HCT116 (cell line): ENCODE results near the gene FTCDNL1. TPM values are rescaled to one million over a fixed set of nuclear protein-coding genes. Genes with fewer than 3 reads are reported as not detected.

Source experiments
- ATAC-seq: fragments of 200-7000 bp; cut with Tn5 transposase; 2 replicates; pipeline ENCODE4 v1.9.1; 2020; ENCODE audit warnings: mild to moderate bottlenecking, moderate library complexity
- BruUV-seq: library from RNA; stranded (reverse); fragments of 400-500 nt; replicated peaks from 2 replicates; lab custom pipeline; 2021; lab: Mats Ljungman, UMichigan
- CTCF ChIA-PET: fragments of 300-600 bp; sonication (Branson Sonifier 250); formaldehyde crosslinking; loops from one replicate; lab custom pipeline; 2021; ENCODE audit warnings: antibody characterized with exemption; lab: Charles Lee
- POLR2A ChIA-PET: fragments of 300-600, 350-600 bp; sonication (Branson Sonifier 250); formaldehyde crosslinking; loops from one replicate; lab custom pipeline; 2021; ENCODE audit warnings: antibody characterized with exemption; lab: Charles Lee
- RAD21 ChIA-PET, 2 experiments: fragments of 300-600 bp; sonication (Branson Sonifier 250); formaldehyde crosslinking; loops; one replicate each; lab custom pipeline; 2023; ENCODE audit warnings: low total read pairs in 2 of 2; ENCODE audit not compliant: uncharacterized antibody in 2 of 2, unreplicated experiment in 2 of 2, low non-redundant PET in 1 of 2; lab: Charles Lee
- DNase-seq: peaks from one replicate; pipeline ENCODE4 v3.0.0-alpha.2; 2010; ENCODE audit warnings: low read depth, low spot score
- H2AFZ ChIP-seq: fragments of 200-600 bp; shearing (Covaris generic), sonication (generic); 2 replicates; pipeline ENCODE4 v1.6.1; 2017; ENCODE audit warnings: low read depth, mixed run types, mixed read lengths, antibody characterized with exemption, low read length; ENCODE audit not compliant: poor library complexity, severe bottlenecking
- H3K27ac ChIP-seq: 2 replicates; pipeline ENCODE4 v1.5.1; 2012; ENCODE audit warnings: low read depth, low read length
- H3K27me3 ChIP-seq: fragments of 200-600 bp; sonication (generic); 2 replicates; pipeline ENCODE4 v1.6.1; 2016; ENCODE audit warnings: mixed run types, low read length, mixed read lengths; ENCODE audit not compliant: insufficient read depth
- H3K36me3 ChIP-seq, 2 experiments: fragments of 200-500 bp in 1 of 2; fragments of 200-600 bp in 1 of 2; sonication (Bioruptor generic) in 1 of 2; sonication (generic) in 1 of 2; 2 replicates each; pipeline versions ENCODE4 v1.5.1 to v1.6.1; 2014 to 2016; ENCODE audit warnings: low read length in 2 of 2, inconsistent platforms in 1 of 2, mixed read lengths in 1 of 2, mixed run types in 1 of 2; ENCODE audit not compliant: insufficient read depth in 2 of 2, control insufficient read depth in 1 of 2
- H3K4me1 ChIP-seq, 2 experiments: fragments of 200-600 bp in 1 of 2; sonication (generic) in 1 of 2; 2 replicates each; pipeline versions ENCODE4 v1.5.1 to v1.6.1; 2012 to 2017; ENCODE audit warnings: low read length in 2 of 2, inconsistent platforms in 1 of 2, mild to moderate bottlenecking in 1 of 2, mixed read lengths in 1 of 2, mixed run types in 1 of 2, moderate library complexity in 1 of 2; ENCODE audit not compliant: insufficient read depth in 2 of 2, control insufficient read depth in 1 of 2
- H3K4me2 ChIP-seq: fragments of 200-600 bp; sonication (generic); 2 replicates; pipeline ENCODE4 v1.6.1; 2017; ENCODE audit warnings: mixed run types, low read length, mixed read lengths
- H3K4me3 ChIP-seq, 2 experiments: fragments of 200-600 bp in 1 of 2; sonication (generic) in 1 of 2; replicated peaks in 1 of 2; 2 replicates each; pipeline ENCODE4 v1.5.1; 2011 to 2016; ENCODE audit warnings: low read length in 2 of 2, control low read depth in 1 of 2, low read depth in 1 of 2, mild to moderate bottlenecking in 1 of 2, mixed read lengths in 1 of 2, mixed run types in 1 of 2
- H3K79me2 ChIP-seq: fragments of 200-600 bp; sonication (generic); 2 replicates; pipeline ENCODE4 v1.6.1; 2017; ENCODE audit warnings: mild to moderate bottlenecking, mixed run types, low read length, moderate library complexity, mixed read lengths; ENCODE audit not compliant: insufficient read depth
- H3K9ac ChIP-seq: fragments of 200-600 bp; sonication (generic); 2 replicates; pipeline ENCODE4 v1.6.1; 2016; ENCODE audit warnings: low read length, mixed read lengths
- H3K9me2 ChIP-seq: fragments of 200-600 bp; sonication (generic), shearing (Covaris generic); 2 replicates; pipeline ENCODE4 v1.6.1; 2017; ENCODE audit warnings: mixed run types, mild to moderate bottlenecking, moderate library complexity; ENCODE audit not compliant: insufficient read depth
- H3K9me3 ChIP-seq, 2 experiments: fragments of 200-500 bp in 1 of 2; fragments of 200-600 bp in 1 of 2; sonication (Bioruptor generic) in 1 of 2; sonication (generic) in 1 of 2; 2 replicates each; pipeline ENCODE4 v1.6.1; 2014 to 2017; ENCODE audit warnings: low read length in 2 of 2, mixed read lengths in 2 of 2, inconsistent platforms in 1 of 2, low read depth in 1 of 2, mild to moderate bottlenecking in 1 of 2, mixed run types in 1 of 2, moderate library complexity in 1 of 2; ENCODE audit not compliant: control insufficient read depth in 1 of 2, insufficient read depth in 1 of 2
- H4K20me1 ChIP-seq: fragments of 200-600 bp; sonication (generic), shearing (Covaris generic); 2 replicates; pipeline ENCODE4 v1.6.1; 2017; ENCODE audit warnings: mixed run types, mild to moderate bottlenecking, moderate library complexity; ENCODE audit not compliant: insufficient read depth
- CTCF ChIP-seq, 3 experiments: fragments of 200-600 bp in 1 of 3; sonication (generic) in 1 of 3; IDR thresholded peaks in 2 of 3; conservative IDR thresholded peaks in 1 of 3; 2 replicates each; pipeline ENCODE4 v1.5.1; 2012 to 2017; ENCODE audit warnings: low read depth in 2 of 3, low read length in 2 of 3, antibody characterized with exemption in 1 of 3, borderline replicate concordance in 1 of 3, control low read depth in 1 of 3, mild to moderate bottlenecking in 1 of 3, mixed read lengths in 1 of 3, mixed run types in 1 of 3, moderate library complexity in 1 of 3; ENCODE audit not compliant: insufficient read depth in 1 of 3
- EGR1 ChIP-seq: IDR thresholded peaks from 2 replicates; pipeline ENCODE4 v1.6.1; 2012; ENCODE audit warnings: low read depth
- EZH2 ChIP-seq: fragments of 200-600 bp; sonication (generic); IDR thresholded peaks from 2 replicates; pipeline ENCODE4 v1.6.1; 2017; ENCODE audit warnings: antibody characterized with exemption, mixed run types
- EZH2phosphoT487 ChIP-seq: fragments of 200-600 bp; IDR thresholded peaks from 2 replicates; pipeline ENCODE4 v1.6.1; 2018; ENCODE audit warnings: antibody characterized with exemption, borderline replicate concordance
- JUND ChIP-seq: IDR thresholded peaks from 2 replicates; pipeline ENCODE4 v1.6.1; 2012
- POLR2A ChIP-seq: IDR thresholded peaks from 2 replicates; pipeline ENCODE4 v1.7.0; 2011; ENCODE audit warnings: borderline replicate concordance; ENCODE audit not compliant: insufficient read depth, insufficient read length; ENCODE audit errors: extremely low read depth
- POLR2AphosphoS5 ChIP-seq: IDR thresholded peaks from 2 replicates; pipeline ENCODE4 v1.6.1; 2011; ENCODE audit warnings: mild to moderate bottlenecking, low read depth, low read length, moderate library complexity
- SRF ChIP-seq: IDR thresholded peaks from 2 replicates; pipeline ENCODE4 v1.6.1; 2012; ENCODE audit warnings: low read depth
- TCF7L2 ChIP-seq: IDR thresholded peaks from 2 replicates; pipeline ENCODE4 v1.7.0; 2011; ENCODE audit warnings: borderline replicate concordance, inconsistent platforms; ENCODE audit not compliant: insufficient read depth, insufficient read length; ENCODE audit errors: extremely low read depth
- YY1 ChIP-seq: IDR thresholded peaks from 2 replicates; pipeline ENCODE4 v1.6.1; 2011; ENCODE audit warnings: low read length, low read depth, moderate library complexity, mild to moderate bottlenecking; ENCODE audit not compliant: insufficient replicate concordance; ENCODE audit errors: extremely low read depth
- ZFX ChIP-seq: fragments of 450-650 bp; IDR thresholded peaks from 2 replicates; pipeline ENCODE4 v1.6.1; 2017
- ZNF274 ChIP-seq: fragments of 200-500 bp; sonication (Bioruptor generic); IDR thresholded peaks from 2 replicates; pipeline ENCODE4 v1.6.1; 2014; ENCODE audit warnings: mild to moderate bottlenecking, low read depth, low read length, inconsistent platforms
- intact Hi-C: fragments of 100-400 bp; cut with micrococcal nuclease; formaldehyde crosslinking; loops from 2 replicates; pipeline ENCODE4 v1.10.0; 2022
- total RNA-seq: library from RNA; stranded (reverse); gene quantifications from one replicate; pipeline ENCODE4 v1.2.1, GENCODE V29; 2021; ENCODE audit not compliant: unreplicated experiment
- TF ChIP-seq, protein P1 (sequence below): IDR thresholded peaks from 2 replicates; pipeline ENCODE4 v1.6.1; 2012
- TF ChIP-seq, protein P2 (sequence below): IDR thresholded peaks from 2 replicates; pipeline ENCODE4 v1.6.1; 2012; ENCODE audit warnings: low read depth
- TF ChIP-seq, protein P3 (sequence below): IDR thresholded peaks from 2 replicates; pipeline ENCODE4 v1.6.1; 2011; ENCODE audit warnings: mild to moderate bottlenecking, low read length, moderate library complexity; ENCODE audit not compliant: insufficient replicate concordance; ENCODE audit errors: extremely low read depth

The FTCDNL1 gene
- total RNA-seq, 1 experiment from 2014 or later, result 2.6 TPM

DNA sequence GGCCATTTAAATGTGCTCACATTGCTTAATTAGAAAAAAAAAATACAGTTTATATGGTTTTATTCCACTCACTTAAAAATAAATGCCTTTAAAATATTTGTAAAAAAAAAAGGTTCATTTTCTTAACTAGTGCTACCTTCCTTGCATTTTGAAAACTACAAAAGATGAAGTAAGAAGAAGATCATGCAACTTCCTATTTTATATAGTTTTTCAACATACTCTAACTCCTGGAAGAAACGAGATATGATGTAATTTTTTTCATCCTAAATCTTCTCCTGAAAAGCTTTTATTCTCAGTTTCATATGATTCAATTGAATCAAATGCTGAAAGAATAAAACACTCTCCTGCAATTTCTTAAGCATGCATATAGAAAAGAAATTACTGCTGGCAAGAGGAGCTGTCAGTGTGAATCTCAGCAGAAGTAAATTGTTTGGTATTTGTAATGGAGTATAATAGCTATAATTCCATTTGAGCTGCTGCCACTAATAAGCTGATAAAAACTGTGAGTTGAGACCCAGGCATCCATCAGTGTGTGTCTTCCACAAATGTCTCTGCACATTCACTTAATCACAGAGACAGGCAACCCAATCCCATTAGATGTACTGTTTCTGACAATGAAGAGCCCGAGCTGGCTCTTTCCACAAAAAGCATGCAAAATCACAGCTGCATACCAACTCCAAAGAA, 3.7 kb downstream of the FTCDNL1 start:
- BruUV-seq, result no TSS peak
- no peak overlapping the region for H3K9ac ChIP-seq
- ChIA-PET RAD21 (no interaction called here), CTCF (no interaction called here), POLR2A (no interaction called here)
- peaks cover 3 to 13% of the 10 kb centered on the region in 2 experiments; a peak in 3 of 4 replicates for H3K4me1 ChIP-seq
- H3K9me3 ChIP-seq, result no peaks in the 10 kb centered on the region
- H3K4me3 ChIP-seq, result no peak overlapping the region
- no peaks in the 10 kb centered on the region for H3K27me3 ChIP-seq
- DNase-seq (no peak), ATAC-seq (no peak)
- H2AFZ ChIP-seq, result no peak overlapping the region
- intact Hi-C loops, result no loop called here
- H3K36me3 ChIP-seq, result no peaks in the 10 kb centered on the region
- H3K27ac ChIP-seq, result no peak overlapping the region
- H3K4me2 ChIP-seq, result no peak overlapping the region
- H3K79me2 ChIP-seq, result no peaks in the 10 kb centered on the region
- no peak for TF ChIP-seq ZFX
- no peak for TF ChIP-seq SRF
- no peak for TF ChIP-seq EZH2
- TF ChIP-seq, protein P1, sequence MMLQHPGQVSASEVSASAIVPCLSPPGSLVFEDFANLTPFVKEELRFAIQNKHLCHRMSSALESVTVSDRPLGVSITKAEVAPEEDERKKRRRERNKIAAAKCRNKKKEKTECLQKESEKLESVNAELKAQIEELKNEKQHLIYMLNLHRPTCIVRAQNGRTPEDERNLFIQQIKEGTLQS, result no peak
- TF ChIP-seq, protein P2, sequence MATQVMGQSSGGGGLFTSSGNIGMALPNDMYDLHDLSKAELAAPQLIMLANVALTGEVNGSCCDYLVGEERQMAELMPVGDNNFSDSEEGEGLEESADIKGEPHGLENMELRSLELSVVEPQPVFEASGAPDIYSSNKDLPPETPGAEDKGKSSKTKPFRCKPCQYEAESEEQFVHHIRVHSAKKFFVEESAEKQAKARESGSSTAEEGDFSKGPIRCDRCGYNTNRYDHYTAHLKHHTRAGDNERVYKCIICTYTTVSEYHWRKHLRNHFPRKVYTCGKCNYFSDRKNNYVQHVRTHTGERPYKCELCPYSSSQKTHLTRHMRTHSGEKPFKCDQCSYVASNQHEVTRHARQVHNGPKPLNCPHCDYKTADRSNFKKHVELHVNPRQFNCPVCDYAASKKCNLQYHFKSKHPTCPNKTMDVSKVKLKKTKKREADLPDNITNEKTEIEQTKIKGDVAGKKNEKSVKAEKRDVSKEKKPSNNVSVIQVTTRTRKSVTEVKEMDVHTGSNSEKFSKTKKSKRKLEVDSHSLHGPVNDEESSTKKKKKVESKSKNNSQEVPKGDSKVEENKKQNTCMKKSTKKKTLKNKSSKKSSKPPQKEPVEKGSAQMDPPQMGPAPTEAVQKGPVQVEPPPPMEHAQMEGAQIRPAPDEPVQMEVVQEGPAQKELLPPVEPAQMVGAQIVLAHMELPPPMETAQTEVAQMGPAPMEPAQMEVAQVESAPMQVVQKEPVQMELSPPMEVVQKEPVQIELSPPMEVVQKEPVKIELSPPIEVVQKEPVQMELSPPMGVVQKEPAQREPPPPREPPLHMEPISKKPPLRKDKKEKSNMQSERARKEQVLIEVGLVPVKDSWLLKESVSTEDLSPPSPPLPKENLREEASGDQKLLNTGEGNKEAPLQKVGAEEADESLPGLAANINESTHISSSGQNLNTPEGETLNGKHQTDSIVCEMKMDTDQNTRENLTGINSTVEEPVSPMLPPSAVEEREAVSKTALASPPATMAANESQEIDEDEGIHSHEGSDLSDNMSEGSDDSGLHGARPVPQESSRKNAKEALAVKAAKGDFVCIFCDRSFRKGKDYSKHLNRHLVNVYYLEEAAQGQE, result no peak
- no peak for TF ChIP-seq ZNF274
- no peak for TF ChIP-seq YY1
- TF ChIP-seq CTCF (IDR thresholded peaks at IDR 0.05 in 2 of 3, conservative IDR thresholded peaks at IDR 0.05 in 1 of 3; ENCODE audit: borderline replicate concordance in 1 of 3, insufficient read depth in 1 of 3, low read depth in 2 of 3, low read length in 2 of 3), result no peak
- no peak for TF ChIP-seq JUND
- no peak for TF ChIP-seq EZH2phosphoT487
- TF ChIP-seq POLR2A, result no peak
- TF ChIP-seq EGR1, result no peak
- no peak for TF ChIP-seq TCF7L2
- TF ChIP-seq, protein P3, sequence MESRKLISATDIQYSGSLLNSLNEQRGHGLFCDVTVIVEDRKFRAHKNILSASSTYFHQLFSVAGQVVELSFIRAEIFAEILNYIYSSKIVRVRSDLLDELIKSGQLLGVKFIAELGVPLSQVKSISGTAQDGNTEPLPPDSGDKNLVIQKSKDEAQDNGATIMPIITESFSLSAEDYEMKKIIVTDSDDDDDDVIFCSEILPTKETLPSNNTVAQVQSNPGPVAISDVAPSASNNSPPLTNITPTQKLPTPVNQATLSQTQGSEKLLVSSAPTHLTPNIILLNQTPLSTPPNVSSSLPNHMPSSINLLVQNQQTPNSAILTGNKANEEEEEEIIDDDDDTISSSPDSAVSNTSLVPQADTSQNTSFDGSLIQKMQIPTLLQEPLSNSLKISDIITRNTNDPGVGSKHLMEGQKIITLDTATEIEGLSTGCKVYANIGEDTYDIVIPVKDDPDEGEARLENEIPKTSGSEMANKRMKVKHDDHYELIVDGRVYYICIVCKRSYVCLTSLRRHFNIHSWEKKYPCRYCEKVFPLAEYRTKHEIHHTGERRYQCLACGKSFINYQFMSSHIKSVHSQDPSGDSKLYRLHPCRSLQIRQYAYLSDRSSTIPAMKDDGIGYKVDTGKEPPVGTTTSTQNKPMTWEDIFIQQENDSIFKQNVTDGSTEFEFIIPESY, result no peak
- TF ChIP-seq POLR2AphosphoS5, result no peak
- no peaks in the 10 kb centered on the region for H3K9me2 ChIP-seq
- H4K20me1 ChIP-seq, result no peaks in the 10 kb centered on the region
